Endometrial microvascular endothelial cells (primary cell): ENCODE measurements around the gene GSE1. TPM values are rescaled to one million over a fixed set of nuclear protein-coding genes. Genes with fewer than 3 reads are reported as not detected.

Experiments used
- in situ Hi-C: cut with HindIII; loops from 2 replicates; pipeline ENCODE4 v1.10.0; 2017; ENCODE audit warnings: low sequenced_read_pairs, low pct_unique_long_range_greater_than_20kb; ENCODE audit errors: inconsistent ontology term
- total RNA-seq: library from RNA; depleted of rRNA; stranded (reverse); fragments of >200 nt; gene quantifications from one replicate; pipeline ENCODE4 v1.2.3, GENCODE V29; 2015; ENCODE audit errors: inconsistent ontology term

Gene GSE1
- total RNA-seq, 1 donor from 2014 or later: 5.8 TPM

- in situ Hi-C loops: no loop called here
Measured at GRCh38 chr16:85661740-85662481, 48.8 kb downstream of the GSE1 start.

DNA sequence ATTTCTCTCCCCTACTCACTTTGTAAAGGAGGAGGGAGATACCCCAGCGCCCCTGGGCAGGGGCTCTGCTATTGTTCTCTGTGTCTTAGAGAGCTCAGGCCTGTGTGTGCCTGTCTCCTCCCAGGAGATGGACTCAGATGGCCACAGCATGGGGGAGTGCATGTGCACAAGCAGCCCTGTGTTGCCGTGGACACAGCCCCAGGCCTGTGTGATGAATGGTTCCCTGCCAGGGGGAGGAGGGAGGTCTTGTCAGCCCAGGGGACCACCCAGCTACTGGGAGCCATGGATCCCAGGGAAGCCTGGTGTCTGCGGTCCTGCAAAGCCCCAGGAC, 49.3 kb downstream of the GSE1 start:
- in situ Hi-C loops: no loop called here

DNA sequence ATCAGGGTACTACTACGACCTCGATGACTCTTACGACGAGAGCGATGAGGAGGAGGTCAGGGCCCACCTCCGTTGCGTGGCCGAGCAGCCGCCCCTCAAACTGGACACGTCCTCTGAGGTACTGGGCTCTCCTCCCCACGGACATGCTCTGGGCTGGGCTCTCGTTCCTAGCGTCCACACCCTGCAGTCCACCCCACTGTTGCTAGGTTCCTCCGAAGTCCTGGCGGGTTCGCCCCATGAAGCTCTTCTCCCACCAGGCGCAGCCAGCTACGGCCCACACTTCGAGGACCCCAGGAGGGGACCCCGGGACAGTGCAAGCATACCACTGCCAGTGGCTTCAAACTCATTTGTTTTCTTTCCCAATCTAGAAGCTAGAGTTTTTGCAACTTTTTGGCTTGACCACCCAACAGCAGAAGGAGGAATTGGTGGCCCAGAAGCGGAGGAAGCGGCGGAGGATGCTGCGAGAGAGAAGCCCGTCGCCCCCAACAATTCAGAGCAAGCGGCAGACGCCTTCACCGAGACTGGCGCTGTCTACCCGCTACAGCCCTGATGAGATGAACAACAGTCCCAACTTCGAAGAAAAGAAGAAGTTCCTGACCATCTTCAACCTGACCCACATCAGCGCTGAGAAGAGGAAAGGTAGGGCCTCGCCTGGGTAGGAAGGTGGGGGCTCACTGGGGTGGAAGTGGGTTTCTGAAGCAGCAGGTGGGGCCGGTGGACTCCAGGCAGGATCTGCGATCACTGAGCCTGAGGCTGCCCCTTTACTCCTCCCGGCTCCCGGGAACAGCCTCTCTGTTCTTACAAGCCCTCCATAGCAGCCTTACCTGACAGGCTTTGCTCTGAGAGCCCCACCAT, 50.1 kb downstream of the GSE1 start:
- in situ Hi-C loops: no loop called here

DNA sequence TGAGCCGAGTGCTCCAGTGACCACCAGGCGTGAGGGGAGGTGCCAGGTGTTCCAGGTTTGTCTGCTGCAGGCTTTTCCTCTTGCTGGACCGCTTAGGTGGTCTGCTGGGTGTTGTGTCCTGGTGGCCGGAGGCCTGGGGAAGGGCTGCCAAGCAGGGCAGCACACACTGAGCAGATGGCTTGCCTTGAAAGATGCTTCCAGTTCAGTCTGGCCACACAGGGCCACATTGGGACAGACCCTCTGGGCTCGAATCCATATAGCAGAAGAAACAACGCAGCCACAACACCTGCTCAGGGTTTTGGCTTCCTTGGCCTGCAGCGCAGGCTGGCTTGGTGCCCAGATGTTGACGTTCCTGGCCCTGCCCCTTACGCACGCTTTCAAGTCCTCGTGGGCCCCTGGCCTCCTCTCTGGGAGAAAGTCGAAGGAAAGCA, 50.8 kb downstream of the GSE1 start:
- in situ Hi-C loops: no loop called here

GRCh38 chr16:85664580-85665372, 51.7 kb downstream of the GSE1 start:
- in situ Hi-C loops: no loop called here

GRCh38 chr16:85665373-85665740, 52.2 kb downstream of the GSE1 start:
- in situ Hi-C loops: no loop called here

DNA sequence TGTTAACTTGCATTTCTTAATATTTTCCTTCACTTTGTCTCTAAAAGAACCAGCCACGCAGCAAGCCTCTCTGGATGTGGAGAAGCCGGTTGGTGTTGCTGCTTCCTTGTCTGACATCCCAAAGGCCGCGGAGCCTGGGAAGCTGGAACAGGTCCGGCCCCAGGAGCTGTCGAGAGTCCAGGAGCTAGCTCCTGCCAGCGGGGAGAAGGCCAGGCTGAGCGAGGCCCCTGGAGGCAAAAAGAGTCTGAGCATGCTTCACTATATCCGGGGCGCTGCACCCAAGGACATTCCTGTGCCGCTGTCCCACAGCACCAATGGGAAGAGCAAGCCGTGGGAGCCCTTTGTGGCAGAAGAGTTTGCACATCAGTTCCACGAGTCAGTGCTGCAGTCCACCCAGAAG, 52.8 kb downstream of the GSE1 start:
- in situ Hi-C loops: no loop called here

DNA sequence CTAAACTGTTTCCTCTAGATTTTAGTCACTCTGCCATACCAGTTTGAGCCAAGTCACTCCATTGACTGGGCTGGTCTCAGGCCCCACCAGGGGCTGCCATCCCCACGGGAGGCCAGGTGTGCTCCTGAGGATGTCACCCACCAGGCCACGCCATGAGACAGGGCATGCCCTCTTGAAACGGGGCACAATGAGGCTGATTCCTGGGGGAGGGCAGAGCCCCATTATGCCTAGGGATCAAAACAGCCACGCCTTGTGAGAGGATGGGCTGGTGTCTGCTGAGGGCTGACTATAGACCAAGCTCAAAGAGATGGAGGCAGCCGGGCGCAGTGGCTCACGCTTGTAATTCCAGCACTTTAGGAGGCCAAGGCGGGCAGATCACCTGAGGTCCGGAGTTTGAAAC, 54.1 kb downstream of the GSE1 start:
- in situ Hi-C loops: no loop called here

DNA sequence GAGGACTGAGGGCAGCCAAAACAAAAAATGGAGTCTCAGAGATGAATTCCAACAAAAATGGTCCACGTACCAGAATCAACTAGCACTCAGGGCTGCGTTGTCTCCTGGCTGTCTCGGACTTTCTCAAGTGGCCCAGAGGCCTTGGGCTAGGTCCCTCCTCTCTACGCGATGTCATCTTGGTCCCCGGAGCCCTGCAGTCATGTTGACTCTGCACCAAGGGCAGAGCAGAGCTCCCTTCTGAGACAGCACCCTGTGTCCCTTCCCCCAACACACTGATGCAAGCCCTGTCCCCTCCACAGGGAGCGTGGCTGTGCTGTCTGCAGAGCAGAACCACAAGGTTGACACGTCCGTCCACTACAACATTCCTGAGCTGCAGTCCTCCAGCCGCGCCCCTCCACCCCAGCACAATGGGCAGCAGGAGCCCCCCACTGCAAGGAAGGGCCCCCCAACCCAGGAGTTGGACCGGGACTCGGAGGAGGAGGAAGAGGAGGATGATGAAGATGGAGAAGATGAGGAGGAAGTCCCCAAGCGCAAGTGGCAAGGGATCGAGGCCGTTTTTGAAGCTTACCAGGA, 54.8 kb downstream of the GSE1 start:
- in situ Hi-C loops: no loop called here

GRCh38 chr16:85668676-85669424, 55.7 kb downstream of the GSE1 start:
- in situ Hi-C loops: no loop called here

GRCh38 chr16:85670840-85671239, 57.7 kb downstream of the GSE1 start:
- in situ Hi-C loops: no loop called here

DNA sequence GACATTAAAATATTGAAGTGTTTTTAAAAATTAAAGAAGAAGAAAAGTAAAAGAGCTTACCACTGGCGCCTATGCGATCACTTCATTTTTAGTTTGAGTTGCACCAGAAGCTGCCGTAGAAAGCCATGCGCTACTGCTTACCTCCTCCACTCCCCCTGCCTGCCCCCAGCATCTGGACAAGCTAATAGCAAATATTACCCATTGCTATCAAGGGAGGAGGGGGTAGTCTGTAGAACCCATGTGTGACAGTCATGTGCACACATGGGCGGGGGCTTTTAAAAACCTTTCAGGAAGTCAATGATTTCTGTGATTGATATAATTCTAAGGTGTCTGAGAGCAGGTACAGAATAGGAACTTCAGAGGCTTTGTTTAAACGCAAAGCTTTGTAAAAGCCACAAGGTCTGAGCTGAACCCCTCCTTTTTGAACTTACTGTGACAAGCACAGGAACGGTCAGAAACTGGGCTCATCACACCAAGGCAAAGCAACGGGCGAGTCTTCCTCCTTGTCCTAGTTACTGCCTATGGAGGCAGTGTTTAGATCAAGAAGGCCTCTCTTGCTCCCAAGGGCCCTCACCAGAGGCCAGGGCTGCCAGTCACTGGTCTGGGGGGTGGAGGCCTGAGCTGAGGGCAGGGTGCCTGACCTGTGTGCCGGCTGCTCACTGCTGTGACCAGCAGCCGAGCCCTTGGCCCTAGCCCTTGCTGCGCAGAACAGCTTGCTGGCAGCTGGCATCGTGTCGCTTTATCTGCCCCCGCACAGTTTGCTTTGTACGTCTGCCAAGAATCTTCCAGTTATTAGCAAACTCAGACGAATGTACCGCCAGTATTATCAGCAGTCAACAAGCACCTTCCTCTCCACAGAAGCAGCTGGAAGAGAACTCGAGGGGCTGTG, 60.7 kb downstream of the GSE1 start:
- in situ Hi-C loops: no loop called here

- in situ Hi-C loops: no loop called here
Measured at GRCh38 chr16:85674418-85674755, 61.3 kb downstream of the GSE1 start.

- in situ Hi-C loops: no loop called here
Measured at GRCh38 chr16:85674828-85675227, 61.7 kb downstream of the GSE1 start.

DNA sequence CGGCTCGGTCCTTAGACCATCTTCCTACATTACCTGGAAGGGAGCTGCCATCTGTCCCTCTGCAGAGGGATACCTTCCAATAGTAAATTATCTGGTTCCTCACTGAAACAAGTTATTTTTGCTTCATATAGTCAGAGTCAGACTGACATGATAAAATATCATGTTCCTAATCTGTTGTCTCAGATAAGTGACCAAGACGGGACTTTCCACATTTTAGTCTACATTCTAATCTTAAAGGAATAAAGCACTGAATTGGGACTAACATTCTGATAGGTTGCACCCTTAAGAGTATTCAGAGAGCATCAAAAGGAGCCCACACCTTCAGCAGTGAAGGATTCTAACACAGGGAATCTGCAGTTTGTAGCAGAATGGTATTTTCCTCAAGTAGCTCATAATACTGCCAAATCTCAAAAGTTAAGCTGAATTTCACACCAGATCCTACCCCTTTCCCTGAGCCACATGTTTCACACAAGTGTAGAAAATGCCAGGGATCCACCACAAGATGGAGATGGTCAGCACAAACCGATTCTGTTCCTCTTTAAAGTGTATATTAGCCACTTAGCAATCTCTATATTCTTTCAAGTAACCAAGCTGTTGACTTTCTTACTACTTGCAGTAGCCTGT, 62.2 kb downstream of the GSE1 start:
- in situ Hi-C loops: no loop called here

DNA sequence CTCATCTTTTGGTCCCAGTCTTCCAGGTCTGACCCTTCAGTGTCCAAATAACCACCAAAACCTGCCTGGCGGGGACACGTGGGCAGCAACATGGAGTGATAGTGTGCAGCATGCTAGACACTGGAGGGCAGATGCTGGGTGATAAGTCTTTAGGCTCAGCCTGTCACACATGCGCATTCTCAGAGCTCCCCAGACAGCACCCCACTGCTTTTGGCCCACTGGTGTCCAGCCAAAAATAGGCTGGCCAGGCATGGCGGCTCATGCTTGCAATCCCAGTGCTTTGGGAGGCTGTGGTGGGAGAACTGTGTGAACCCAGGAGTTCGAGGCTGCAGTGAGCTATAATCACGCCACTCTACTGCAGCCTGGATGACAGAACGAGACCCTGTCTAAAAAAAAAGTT, 63.3 kb downstream of the GSE1 start:
- in situ Hi-C loops: no loop called here

DNA sequence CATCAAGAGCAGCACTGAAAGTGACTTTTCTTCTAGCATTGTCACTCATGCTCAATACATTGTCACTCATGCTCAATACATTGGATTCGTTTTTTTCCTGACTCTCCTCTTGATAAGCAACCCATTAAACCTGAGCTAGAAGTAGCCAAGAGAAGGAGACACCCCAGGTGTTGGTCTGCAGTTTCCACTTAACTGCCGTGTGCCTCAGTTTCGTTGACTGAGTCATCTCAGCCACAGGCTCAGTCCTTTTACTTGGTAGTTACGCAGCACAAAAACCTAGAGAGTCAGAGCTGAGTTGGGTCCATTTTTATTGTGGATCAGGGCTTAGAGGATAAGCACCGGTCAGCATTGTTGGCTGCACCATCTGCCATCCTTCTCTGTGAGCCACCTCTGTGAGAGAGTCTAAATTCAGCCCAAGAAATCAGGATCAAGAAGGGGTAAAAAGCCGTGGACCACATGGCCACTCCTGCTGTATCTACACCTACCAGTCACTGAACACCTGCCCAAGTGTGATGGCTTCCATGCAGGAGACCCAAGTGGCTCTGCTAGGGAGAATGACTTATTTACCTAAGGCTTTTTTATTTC, 64.4 kb downstream of the GSE1 start:
- in situ Hi-C loops: no loop called here
